Ecto neural progenitor cell (in vitro differentiated cells): ENCODE data around the gene DNM1.

ENCODE experiments used
- DNase-seq: peaks from one replicate; pipeline ENCODE4 v3.0.0-alpha.2; 2018; ENCODE audit warnings: low spot score

The DNM1 gene

GRCh38 chr9:128252317-128253139, 49.3 kb downstream of the DNM1 start:
- no peak for DNase-seq

DNA sequence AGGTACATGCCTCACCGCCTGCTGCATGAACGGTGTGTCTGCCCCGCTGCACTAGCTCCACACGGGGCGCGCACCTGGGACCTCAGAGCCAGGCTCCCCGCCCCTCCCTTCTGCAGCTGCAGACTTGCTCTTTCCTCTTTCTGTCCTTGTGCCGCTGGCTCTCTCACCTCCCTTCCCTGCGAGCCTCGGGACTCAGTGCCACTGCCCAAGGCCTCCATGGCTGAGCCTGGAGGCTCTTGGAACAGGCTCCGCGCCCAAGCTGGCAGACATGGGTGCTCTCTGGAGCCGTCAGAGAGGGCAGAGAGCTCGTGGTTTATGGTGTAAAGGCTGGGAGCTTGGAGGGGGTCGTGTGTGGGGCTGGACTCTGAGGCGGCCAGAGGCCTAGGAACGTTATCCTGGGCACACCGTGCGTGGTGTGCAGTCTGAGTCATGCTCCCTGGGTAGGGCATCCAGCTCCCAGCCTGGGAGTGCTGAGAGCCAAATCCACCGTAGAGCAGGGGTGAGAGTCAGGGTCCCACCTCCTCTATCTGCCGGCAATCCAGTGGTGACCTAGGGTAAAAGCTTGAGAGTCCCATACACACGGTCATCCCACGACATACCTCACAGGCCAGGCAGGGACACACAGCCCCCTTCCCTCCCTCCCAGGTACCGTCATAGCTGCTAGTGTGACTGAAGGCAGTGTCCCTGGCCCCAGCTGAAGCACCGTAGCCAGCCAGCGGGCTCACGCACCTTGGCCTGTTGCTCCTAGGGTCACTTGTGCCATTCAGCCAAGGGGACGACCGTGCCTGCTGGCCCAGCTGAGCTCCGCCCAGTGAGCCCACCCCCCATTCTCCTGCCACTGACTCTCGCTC, 50.2 kb downstream of the DNM1 start:
- DNase-seq: no peak

DNA sequence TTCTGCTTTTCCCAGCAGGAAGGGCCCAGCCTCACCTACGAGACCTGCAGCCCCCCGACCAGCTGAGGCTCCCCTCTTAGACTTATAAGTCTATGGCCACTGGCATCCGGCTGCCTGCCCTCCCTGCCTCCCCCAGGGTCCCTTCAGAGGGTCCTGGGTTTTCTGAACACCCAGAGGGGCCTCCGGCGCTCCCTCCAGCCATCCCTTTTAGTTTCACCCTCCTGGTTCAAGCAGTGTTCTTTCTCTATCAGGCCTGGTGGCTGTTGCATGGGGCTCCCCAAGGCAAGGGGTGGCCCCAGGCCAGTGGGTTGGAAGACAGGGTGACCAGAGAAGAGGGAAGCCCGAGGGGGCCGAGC, 50.8 kb downstream of the DNM1 start:
- no peak for DNase-seq

- DNase-seq: no peak
These were observed 51.2 kb downstream of the DNM1 start for GRCh38 chr9:128254362-128254761.

GRCh38 chr9:128254855-128255759, 51.9 kb downstream of the DNM1 start:
- peak; percentile 84 for DNase-seq

DNA sequence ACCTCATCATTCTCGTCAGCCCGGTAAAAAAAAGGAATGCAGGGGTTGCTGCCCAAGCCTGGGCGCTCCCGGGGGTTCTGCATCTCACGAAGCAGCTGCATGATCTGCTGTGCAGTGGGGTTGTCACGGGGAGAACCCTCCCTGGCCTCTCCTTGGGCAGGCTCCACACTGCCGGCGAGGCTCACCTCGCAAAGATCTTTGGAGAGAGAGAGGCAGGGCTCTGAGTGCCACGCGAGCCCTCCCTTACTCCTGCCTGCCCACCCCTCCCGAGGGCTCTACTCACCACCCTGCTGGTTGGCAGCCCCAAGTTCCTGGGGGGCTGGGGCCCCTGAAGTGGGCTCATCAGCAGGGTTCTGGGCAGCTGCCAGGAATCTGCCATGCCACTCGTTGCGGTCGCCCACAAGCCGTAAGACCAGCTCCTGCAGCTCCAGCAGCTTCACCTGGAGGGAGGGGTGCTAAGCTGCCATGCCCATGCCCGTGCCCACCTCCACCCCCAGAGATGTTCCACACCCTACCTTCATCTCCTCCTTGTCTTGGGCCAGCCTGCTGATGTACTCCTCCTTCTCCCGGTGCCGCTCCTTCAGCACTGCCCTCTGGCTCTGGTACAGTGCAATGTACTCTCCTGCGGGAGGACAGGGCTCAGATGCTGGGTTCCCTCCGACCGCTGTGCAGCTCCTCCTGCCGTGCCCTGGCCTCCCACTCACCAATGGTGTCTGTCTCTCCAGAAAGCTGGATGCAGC, 54.1 kb downstream of the DNM1 start:
- no peak for DNase-seq

DNA sequence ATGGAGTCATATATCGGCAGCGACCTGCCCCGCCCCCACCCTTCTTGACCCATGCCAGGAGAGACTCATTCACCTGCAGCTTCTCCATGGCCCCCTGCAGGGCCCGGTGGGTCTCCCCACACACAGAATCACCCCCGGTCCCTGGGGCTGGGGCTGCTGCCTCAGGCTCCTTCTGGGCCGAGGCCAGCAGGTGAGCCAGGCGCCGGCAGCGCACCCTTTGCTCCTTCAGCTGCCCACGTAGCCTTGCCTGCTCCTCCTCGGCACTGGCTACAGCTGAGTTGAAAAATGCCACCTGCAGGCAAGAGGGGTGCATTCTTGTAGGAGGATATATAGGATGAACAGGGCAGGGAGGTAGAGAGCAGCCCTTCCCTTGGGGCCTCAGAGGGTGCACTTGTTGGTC, 54.7 kb downstream of the DNM1 start:
- no peak for DNase-seq

DNA sequence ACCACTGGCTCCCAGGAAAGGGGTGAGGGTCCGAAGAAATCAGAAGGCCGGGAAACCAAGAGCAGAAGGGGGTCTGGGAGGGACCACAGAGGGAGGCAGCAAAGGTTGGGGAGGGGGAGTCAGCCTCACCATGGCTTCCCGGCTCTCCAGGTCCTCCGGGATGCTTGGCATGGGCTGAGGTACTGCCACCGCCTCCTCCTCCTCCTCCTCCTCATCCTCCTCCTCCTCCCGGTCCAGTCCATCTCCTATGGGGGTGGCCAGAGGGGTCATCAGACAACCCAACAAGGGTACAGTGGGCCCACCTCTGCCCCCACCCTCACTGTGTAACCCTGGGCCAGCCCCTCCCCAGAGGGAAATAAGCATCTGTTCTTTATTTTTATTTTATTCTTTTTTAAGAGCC, 55.1 kb downstream of the DNM1 start:
- no peak for DNase-seq

- DNase-seq: no peak
These were observed 56.0 kb downstream of the DNM1 start for GRCh38 chr9:128259156-128259555.

- no peak for DNase-seq
These were observed 57.2 kb downstream of the DNM1 start for GRCh38 chr9:128260340-128260739.

- DNase-seq: no peak
These were observed 59.5 kb downstream of the DNM1 start for GRCh38 chr9:128262687-128263086.

DNA sequence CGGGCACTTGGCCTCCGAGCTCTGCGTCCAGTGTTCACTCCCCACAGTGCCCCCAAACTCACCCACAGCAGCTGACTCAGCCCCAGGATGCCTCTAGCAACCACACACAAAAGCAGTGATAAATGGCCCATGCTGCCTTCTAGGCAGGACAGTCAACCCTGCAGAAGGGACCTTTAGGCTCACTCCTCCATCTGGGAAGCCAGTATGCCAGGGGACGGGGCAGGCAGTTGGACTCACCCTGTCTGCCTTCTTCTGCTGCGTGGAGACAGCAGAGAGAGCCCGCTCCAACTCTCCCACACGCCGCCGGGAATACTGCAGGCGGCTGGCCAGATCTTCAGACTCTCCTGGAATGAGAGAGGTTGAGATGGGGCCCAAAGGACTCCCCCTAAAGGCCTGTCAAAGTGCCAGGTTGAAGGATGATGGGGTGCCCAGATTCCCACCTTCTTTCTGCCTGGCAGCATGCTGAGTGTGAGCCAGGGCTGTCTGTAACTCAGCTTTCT, 62.2 kb downstream of the DNM1 start:
- no peak for DNase-seq

GRCh38 chr9:128266868-128267590, 63.9 kb downstream of the DNM1 start:
- DNase-seq: no peak

GRCh38 chr9:128271112-128271511, 67.9 kb downstream of the DNM1 start:
- DNase-seq: no peak

GRCh38 chr9:128271512-128271911, 68.3 kb downstream of the DNM1 start:
- DNase-seq: no peak

DNA sequence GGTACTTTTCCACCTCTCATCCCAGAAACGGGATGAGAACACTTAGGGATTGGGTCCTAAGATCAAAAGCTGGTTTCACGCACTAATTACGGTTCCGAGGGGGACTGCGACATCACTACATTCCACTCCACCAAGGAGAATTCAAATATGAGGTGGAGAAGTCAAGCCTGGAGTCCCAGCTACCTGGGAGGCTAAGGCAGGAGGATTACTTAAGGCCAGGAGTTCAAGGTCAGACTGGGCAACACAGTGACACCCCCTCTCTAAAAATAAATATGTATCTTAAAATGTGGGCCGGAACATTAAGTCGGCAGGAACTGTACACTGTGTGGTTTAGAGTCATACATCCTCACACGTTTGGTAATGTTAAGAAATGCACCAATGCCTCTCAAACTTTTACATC, 71.1 kb downstream of the DNM1 start:
- no peak for DNase-seq

GRCh38 chr9:128275198-128276007, 72.2 kb downstream of the DNM1 start, which contains the start of gene GOLGA2:
TSS of gene GOLGA2 (minus strand) at chr9:128276007. CDS start at chr9:128275976, 31 bp downstream.
- DNase-seq: no peak

DNA sequence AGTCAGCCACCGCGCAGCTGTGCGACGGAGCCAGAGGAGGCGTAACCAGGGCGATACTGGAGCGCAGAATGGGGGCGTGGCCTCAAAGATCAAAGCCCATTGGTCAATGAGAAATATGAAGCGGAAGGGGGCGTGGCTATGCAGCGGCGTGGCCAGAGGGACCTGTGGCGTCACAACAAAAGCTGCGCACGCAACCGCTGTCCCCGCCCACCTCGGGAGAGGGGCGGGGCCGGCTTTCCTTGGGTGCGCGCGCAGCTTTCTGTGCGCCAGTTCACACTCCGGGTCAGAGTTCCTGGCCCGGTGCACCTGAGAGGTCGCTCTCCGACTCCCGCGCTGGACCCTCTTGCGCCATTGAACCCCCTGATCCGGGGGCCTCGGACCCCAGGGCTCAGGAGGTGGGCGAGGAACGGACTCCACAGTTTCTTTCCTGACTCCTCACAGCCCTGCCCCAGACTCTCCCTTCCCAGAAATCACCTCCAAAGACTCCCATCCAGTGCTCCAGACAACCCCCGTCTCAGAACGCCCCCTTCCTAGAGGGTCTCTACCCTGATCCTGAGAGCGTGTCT, 72.9 kb downstream of the DNM1 start, which contains the start of gene SWI5:
Gene SWI5 (plus strand): TSS at position 269 of the 566 bp plus-strand sequence.
- DNase-seq: peak; percentile 100

DNA sequence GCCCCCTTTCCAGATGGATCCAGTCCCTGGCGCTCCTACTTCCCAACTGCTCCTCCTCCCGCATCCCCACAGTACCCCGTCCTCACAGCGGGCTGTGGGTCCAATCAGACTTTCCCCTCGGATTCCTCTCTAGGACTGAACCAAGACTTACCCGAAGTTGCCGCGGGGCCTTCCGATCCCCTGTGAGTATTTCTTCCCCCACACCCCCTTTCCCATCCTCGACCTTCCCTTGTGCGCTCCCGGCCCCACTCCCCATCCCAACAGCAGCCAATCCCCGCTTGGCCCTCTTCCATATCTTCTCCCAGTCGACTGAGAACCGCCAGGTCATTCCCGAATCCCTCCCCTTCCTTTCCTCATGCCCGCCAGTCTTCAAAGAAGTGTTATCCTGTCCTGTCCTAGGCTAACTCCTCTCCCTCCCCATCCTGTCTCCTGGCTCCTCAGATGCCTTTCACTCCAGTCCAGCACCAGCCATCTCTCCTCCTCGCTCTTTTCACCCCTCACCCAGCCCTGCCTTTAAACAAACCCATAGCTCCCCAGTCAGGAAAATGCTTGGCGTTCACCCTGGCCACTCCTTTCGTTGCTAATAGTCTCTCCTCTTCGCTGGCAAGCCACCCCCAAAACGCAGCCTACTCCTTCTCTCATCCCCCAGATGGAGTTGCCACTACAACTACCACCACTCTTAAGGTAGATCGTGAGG, 73.5 kb downstream of the DNM1 start:
- peak; percentile 62 for DNase-seq
